NCI-H187 (cell line): ENCODE results near the gene ASAP3.
"Not testable (repeated sequence)": the region's sequence is repeated elsewhere in the genome, so short reads cannot be mapped to it uniquely, and the experiment has no call there.

ENCODE experiments used
- DNase-seq, 2 experiments: peaks; one replicate each; lab custom pipeline; 2025; lab: John Stamatoyannopoulos, UW

The ASAP3 gene

GRCh38 chr1:23514111-23514679, 30.2 kb upstream of the ASAP3 start:
- DNase-seq, result no peak

- no peak for DNase-seq
Observed at GRCh38 chr1:23509896-23510295, 25.9 kb upstream of the ASAP3 start.

GRCh38 chr1:23506376-23507107, 22.6 kb upstream of the ASAP3 start:
- no peak for DNase-seq

GRCh38 chr1:23505851-23506250, 21.9 kb upstream of the ASAP3 start:
- no peak for DNase-seq

- not testable (repeated sequence) for DNase-seq
Observed at GRCh38 chr1:23504156-23504555, 20.2 kb upstream of the ASAP3 start.

GRCh38 chr1:23502951-23503350, 19.0 kb upstream of the ASAP3 start:
- no peak for DNase-seq

- no peak for DNase-seq
Observed at GRCh38 chr1:23500466-23500865, 16.5 kb upstream of the ASAP3 start.

GRCh38 chr1:23497777-23498439, 13.9 kb upstream of the ASAP3 start:
- DNase-seq, result no peak

- DNase-seq, result no peak
Observed at GRCh38 chr1:23496490-23497181, 12.7 kb upstream of the ASAP3 start.

- DNase-seq, result not testable (repeated sequence)
Observed at GRCh38 chr1:23494836-23495235, 10.9 kb upstream of the ASAP3 start.

GRCh38 chr1:23492776-23493175, 8.8 kb upstream of the ASAP3 start:
- DNase-seq, result not testable (repeated sequence)

GRCh38 chr1:23492132-23492720, 8.2 kb upstream of the ASAP3 start:
- DNase-seq, result no peak

- no peak for DNase-seq
Observed at GRCh38 chr1:23489842-23490241, 5.9 kb upstream of the ASAP3 start.

GRCh38 chr1:23485002-23485332, 988 bp upstream of the ASAP3 start:
- no peak for DNase-seq

- peak; percentile 40 to 75 for DNase-seq
Observed at GRCh38 chr1:23484253-23485001, 448 bp upstream of the ASAP3 start.

GRCh38 chr1:23481904-23482303, 2.1 kb downstream of the ASAP3 start:
- no peak for DNase-seq

- no peak for DNase-seq
Observed at GRCh38 chr1:23481026-23481597, 2.9 kb downstream of the ASAP3 start.

- DNase-seq, result no peak
Observed at GRCh38 chr1:23480187-23481025, 3.6 kb downstream of the ASAP3 start.

- no peak for DNase-seq
Observed at GRCh38 chr1:23479666-23479941, 4.4 kb downstream of the ASAP3 start.

- no peak for DNase-seq
Observed at GRCh38 chr1:23478896-23479665, 4.9 kb downstream of the ASAP3 start.
